WI38 (cell line): ENCODE measurements around the gene PLPPR1.
"Not testable (repeated sequence)": the region's sequence is repeated elsewhere in the genome, so short reads cannot be mapped to it uniquely, and the experiment has no call there.

Experiments
- H3K4me3 ChIP-seq: 2 replicates; pipeline ENCODE4 v1.5.1; 2011; ENCODE audit warnings: low read depth, mild to moderate bottlenecking, control low read depth, low read length
- TF ChIP-seq, protein P1 (sequence below): IDR thresholded peaks from 2 replicates; pipeline ENCODE4 v1.5.1; 2012; ENCODE audit warnings: low read depth, mild to moderate bottlenecking, control low read depth, low read length

PLPPR1 gene

DNA sequence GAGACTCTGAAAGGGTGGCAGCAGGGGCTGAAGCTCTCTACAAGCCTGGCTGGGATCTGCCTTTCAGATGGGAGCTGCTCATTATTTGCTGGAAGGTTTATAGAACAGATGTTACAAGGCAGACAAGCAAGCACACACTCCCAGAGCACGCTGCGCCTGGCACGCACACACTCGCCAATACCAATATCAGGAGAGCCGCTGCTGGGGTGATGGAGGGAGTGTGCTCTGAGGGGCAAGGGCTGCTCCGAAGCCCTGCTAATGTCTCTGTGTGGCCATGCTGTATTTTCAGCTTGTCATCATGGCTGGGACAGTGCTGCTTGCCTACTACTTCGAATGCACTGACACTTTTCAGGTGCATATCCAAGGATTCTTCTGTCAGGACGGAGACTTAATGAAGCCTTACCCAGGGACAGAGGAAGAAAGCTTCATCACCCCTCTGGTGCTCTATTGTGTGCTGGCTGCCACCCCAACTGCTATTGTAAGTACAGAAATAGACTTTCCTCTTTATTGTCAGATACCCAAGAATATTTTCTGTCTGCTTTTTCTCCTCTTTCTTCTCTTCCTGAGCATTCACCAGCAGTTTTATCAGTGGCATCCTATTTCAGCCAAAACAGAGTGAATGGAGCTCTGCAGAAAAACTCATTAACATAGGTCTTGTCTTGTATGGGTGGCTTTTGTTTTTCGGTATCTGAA lies 241.2 kb downstream of the PLPPR1 start:
- no peak overlapping the region for H3K4me3 ChIP-seq
- TF ChIP-seq, protein P1, sequence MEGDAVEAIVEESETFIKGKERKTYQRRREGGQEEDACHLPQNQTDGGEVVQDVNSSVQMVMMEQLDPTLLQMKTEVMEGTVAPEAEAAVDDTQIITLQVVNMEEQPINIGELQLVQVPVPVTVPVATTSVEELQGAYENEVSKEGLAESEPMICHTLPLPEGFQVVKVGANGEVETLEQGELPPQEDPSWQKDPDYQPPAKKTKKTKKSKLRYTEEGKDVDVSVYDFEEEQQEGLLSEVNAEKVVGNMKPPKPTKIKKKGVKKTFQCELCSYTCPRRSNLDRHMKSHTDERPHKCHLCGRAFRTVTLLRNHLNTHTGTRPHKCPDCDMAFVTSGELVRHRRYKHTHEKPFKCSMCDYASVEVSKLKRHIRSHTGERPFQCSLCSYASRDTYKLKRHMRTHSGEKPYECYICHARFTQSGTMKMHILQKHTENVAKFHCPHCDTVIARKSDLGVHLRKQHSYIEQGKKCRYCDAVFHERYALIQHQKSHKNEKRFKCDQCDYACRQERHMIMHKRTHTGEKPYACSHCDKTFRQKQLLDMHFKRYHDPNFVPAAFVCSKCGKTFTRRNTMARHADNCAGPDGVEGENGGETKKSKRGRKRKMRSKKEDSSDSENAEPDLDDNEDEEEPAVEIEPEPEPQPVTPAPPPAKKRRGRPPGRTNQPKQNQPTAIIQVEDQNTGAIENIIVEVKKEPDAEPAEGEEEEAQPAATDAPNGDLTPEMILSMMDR, result no peak

DNA sequence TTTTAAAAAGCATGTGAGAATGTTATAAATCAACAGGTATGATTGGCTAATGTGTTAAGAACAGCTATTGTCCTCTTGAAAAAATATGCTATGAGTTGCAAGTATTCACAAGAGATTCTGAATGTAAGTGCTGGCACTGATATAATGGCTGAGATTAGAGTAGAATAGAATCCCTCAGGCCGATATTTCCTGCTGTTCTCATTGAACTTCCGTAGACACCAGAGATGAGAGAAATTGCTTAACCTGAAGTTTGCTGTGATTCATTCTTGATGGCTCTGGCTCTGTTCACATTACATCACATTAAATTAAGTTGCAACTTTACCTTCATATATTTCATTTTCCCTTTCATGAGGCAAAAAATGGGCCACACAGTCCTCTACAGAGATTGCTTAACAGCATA lies 241.8 kb downstream of the PLPPR1 start:
- TF ChIP-seq, protein P1, result no peak
- no peak overlapping the region for H3K4me3 ChIP-seq

GRCh38 chr9:101271102-101271501 lies 242.6 kb downstream of the PLPPR1 start:
- no peak overlapping the region for H3K4me3 ChIP-seq
- TF ChIP-seq, protein P1, result no peak

DNA sequence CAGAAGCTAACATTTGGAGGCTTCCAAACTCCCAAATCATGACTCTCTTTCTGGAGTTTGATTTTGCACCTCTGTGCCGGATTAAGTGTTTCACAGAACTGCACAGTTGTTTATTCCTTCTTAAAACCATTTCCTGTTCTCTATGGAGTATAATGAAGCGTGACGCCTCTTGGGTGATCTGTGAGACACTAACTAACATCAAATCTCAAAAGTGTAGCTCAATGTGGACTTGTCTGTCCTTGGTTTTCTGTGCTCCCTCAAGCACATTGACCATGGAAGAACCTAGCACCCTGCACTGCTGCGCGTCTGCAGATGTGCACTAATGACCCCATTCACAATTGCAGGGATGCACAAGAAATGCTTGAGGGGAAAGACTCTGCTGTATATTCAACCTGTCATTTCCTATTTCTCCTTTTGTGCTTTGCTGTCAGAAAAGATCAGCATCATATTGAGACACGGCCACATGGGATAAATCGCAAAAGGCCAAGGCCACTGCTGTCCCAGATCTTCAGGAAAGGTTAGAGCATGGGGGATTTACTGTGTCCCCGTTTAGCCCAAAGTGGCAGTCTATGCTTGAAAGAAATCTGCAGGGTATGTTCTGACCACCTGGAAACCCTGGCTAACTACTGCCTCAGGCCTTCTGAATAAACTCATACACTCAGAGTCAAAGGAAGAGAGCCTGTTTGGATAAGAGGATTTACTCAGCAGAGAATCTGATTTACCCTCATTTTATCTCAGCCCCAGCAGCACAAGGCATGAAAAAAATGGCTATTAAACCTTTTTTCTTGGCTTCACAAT lies 246.6 kb downstream of the PLPPR1 start:
- TF ChIP-seq, protein P1, result no peak
- H3K4me3 ChIP-seq, result no peak overlapping the region

DNA sequence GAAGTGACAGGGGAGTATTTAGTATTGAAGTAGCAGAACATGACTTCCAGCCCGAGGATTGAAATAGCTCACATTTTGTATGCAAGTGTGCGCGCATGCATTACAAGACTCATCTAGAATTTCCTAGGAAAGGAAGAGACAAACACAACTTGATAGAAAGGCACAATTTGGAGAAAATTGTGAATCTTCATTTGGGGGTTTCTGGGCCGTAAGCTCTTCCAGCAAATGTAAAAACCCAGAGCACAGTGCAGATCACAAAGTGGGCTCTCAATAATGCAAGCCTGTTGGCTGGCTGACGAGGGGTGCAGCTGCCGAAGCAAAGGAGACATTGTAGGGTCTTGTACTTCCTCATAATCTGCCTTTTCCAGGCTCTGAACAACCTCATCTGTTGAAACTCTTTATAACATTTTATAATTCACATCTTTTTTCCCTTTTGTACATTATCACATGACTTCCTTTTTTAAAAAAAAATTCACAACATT lies 247.3 kb downstream of the PLPPR1 start:
- no peak overlapping the region for H3K4me3 ChIP-seq
- TF ChIP-seq, protein P1, result no peak

- H3K4me3 ChIP-seq, result not testable (repeated sequence)
These were observed 262.5 kb downstream of the PLPPR1 start for GRCh38 chr9:101291043-101291442.

DNA sequence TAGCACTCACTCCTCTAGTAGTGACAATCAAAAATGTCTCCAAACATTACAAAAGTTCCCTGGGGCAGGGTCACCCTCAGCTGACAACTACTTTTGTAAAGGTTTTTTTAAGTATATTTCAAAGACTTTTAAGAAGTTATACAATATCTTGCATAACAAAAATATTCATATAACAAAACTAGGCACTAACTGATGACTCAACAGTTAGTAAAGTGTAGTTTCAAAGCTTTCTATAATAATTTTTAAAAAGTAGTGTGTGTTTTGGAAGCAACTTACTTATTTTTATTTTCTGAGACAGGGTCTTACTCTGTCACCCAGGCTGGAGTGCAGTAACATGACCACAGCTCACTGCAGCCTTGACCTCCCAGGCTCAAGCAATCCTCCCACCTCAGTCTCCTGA lies 271.4 kb downstream of the PLPPR1 start:
- TF ChIP-seq, protein P1, result no peak

More for the DNA sequence above, 271.4 kb downstream of the PLPPR1 start:
- no peak overlapping the region for H3K4me3 ChIP-seq
